H1 (cell line): ENCODE results near the gene SHISA9. TPM values are rescaled to one million over a fixed set of nuclear protein-coding genes. Genes with fewer than 3 reads are reported as not detected.

Source experiments
- CTCF ChIA-PET: fragments of 300-600 bp; sonication (Branson Sonifier 250); formaldehyde crosslinking; loops from one replicate; lab custom pipeline; 2021; ENCODE audit not compliant: partially characterized antibody; lab: Charles Lee
- POLR2A ChIA-PET: fragments of 300-600 bp; sonication (Branson Sonifier 250); formaldehyde crosslinking; loops from one replicate; lab custom pipeline; 2021; ENCODE audit warnings: inconsistent platforms; ENCODE audit not compliant: partially characterized antibody; lab: Charles Lee
- DNase-seq, 2 experiments: peaks; one replicate each; pipeline versions ENCODE4 v3.0.0 to v3.0.0-alpha.2; 2010 to 2022; ENCODE audit warnings: low spot score in 2 of 2, low read depth in 1 of 2, mixed read lengths in 1 of 2
- FAIRE-seq: peaks from 2 replicates; lab custom pipeline; 2011; peaks lifted over from hg19 to GRCh38; lab: Jason Lieb, UNC
- H2AFZ ChIP-seq: 2 replicates; pipeline ENCODE4 v1.8.1; 2012; ENCODE audit warnings: low read length, inconsistent platforms
- H2AK5ac ChIP-seq: 2 replicates; pipeline ENCODE4 v1.6.1; 2013; ENCODE audit warnings: low read depth, low read length
- H2BK120ac ChIP-seq: replicated peaks from 2 replicates; pipeline ENCODE3; 2013; ENCODE audit warnings: low read depth, low read length, inconsistent platforms
- H2BK12ac ChIP-seq: 2 replicates; pipeline ENCODE4 v1.6.1; 2013; ENCODE audit warnings: low read depth, low read length
- H2BK15ac ChIP-seq: 2 replicates; pipeline ENCODE4 v1.6.1; 2013; ENCODE audit warnings: low read length
- H2BK20ac ChIP-seq: 2 replicates; pipeline ENCODE4 v1.6.1; 2013; ENCODE audit warnings: low read length
- H2BK5ac ChIP-seq: 2 replicates; pipeline ENCODE4 v1.6.1; 2013; ENCODE audit warnings: low read depth, low read length
- H3K14ac ChIP-seq: 2 replicates; pipeline ENCODE4 v1.6.1; 2013; ENCODE audit warnings: inconsistent platforms; ENCODE audit not compliant: insufficient read length
- H3K18ac ChIP-seq: 2 replicates; pipeline ENCODE4 v1.6.1; 2013; ENCODE audit warnings: low read length; ENCODE audit errors: extremely low read depth
- H3K23ac ChIP-seq: 2 replicates; pipeline ENCODE4 v1.6.1; 2013; ENCODE audit warnings: inconsistent platforms; ENCODE audit not compliant: insufficient read length
- H3K23me2 ChIP-seq: 2 replicates; pipeline ENCODE4 v1.6.1; 2013; ENCODE audit warnings: low read depth, low read length
- H3K27ac ChIP-seq: 2 replicates; pipeline ENCODE4 v1.6.1; 2011; ENCODE audit warnings: low read depth, low read length, inconsistent platforms
- H3K27me3 ChIP-seq, 4 experiments: replicated peaks in 1 of 4; 1 replicate in 1 of 4; 2 replicates in 3 of 4; pipeline versions ENCODE4 v1.6.1 to v1.8.1; 2011 to 2013; ENCODE audit warnings: low read length in 3 of 4, mild to moderate bottlenecking in 3 of 4, inconsistent platforms in 2 of 4, mixed read lengths in 2 of 4, moderate library complexity in 1 of 4; ENCODE audit not compliant: control insufficient read depth in 3 of 4, insufficient read depth in 3 of 4; ENCODE audit errors: extremely low read depth in 1 of 4
- H3K36me3 ChIP-seq, 4 experiments: 2 replicates each; pipeline versions ENCODE4 v1.6.1 to v1.8.1; 2011 to 2013; ENCODE audit warnings: mild to moderate bottlenecking in 4 of 4, low read length in 3 of 4, moderate library complexity in 2 of 4, control low read depth in 1 of 4, inconsistent platforms in 1 of 4; ENCODE audit not compliant: insufficient read depth in 4 of 4, control insufficient read depth in 2 of 4
- H3K4ac ChIP-seq: replicated peaks from 2 replicates; pipeline ENCODE3; 2013; ENCODE audit warnings: low read length, low read depth, mixed read lengths, inconsistent platforms; ENCODE audit not compliant: insufficient read length
- H3K4me1 ChIP-seq, 4 experiments: replicated peaks in 1 of 4; 1 replicate in 1 of 4; 2 replicates in 3 of 4; pipeline versions ENCODE4 v1.6.1 to v1.8.1; 2011 to 2013; ENCODE audit warnings: low read length in 3 of 4, inconsistent platforms in 2 of 4, mixed read lengths in 1 of 4; ENCODE audit not compliant: insufficient read depth in 4 of 4, control insufficient read depth in 3 of 4
- H3K4me2 ChIP-seq, 2 experiments: 2 replicates each; pipeline versions ENCODE4 v1.6.1 to v1.8.1; 2011 to 2013; ENCODE audit warnings: low read depth in 2 of 2, low read length in 2 of 2, control low read depth in 1 of 2, inconsistent platforms in 1 of 2, mild to moderate bottlenecking in 1 of 2; ENCODE audit not compliant: insufficient read depth in 1 of 2
- H3K4me3 ChIP-seq, 4 experiments: fragments of 200-600, 300-600 bp in 1 of 4; sonication (generic), shearing (Covaris generic), sonication (Bioruptor Twin) in 1 of 4; 2 replicates each; pipeline versions ENCODE4 v1.5.1 to v1.8.1; 2011 to 2016; ENCODE audit warnings: low read length in 4 of 4, low read depth in 3 of 4, control low read depth in 2 of 4, inconsistent platforms in 2 of 4, mild to moderate bottlenecking in 2 of 4, mixed read lengths in 1 of 4, moderate library complexity in 1 of 4; ENCODE audit not compliant: insufficient read depth in 2 of 4; ENCODE audit errors: extremely low read depth in 1 of 4
- H3K56ac ChIP-seq: replicated peaks from 2 replicates; pipeline ENCODE3; 2013; ENCODE audit warnings: low read depth, mild to moderate bottlenecking, mixed read lengths, low read length, inconsistent platforms; ENCODE audit not compliant: insufficient read length
- H3K79me1 ChIP-seq: 2 replicates; pipeline ENCODE4 v1.6.1; 2013; ENCODE audit warnings: low read depth, low read length, control low read depth
- H3K79me2 ChIP-seq, 2 experiments: 2 replicates each; pipeline versions ENCODE4 v1.6.1 to v1.8.1; 2012 to 2013; ENCODE audit warnings: low read length in 2 of 2, mild to moderate bottlenecking in 2 of 2, inconsistent platforms in 1 of 2; ENCODE audit not compliant: insufficient read depth in 2 of 2, control insufficient read depth in 1 of 2
- H3K9ac ChIP-seq, 4 experiments: replicated peaks in 1 of 4; 1 replicate in 1 of 4; 2 replicates in 3 of 4; pipeline versions ENCODE4 v1.6.1 to v1.8.1; 2011 to 2013; ENCODE audit warnings: low read depth in 3 of 4, low read length in 3 of 4, control low read depth in 2 of 4, mild to moderate bottlenecking in 2 of 4, moderate library complexity in 2 of 4, inconsistent platforms in 1 of 4; ENCODE audit errors: extremely low read depth in 1 of 4
- H3K9me3 ChIP-seq, 2 experiments: 2 replicates each; pipeline versions ENCODE4 v1.6.1 to v1.8.1; 2012 to 2013; ENCODE audit warnings: mild to moderate bottlenecking in 2 of 2, moderate library complexity in 2 of 2, control low read depth in 1 of 2, inconsistent platforms in 1 of 2, low read depth in 1 of 2, low read length in 1 of 2, mixed read lengths in 1 of 2; ENCODE audit not compliant: insufficient read depth in 2 of 2
- H4K20me1 ChIP-seq, 2 experiments: replicated peaks in 1 of 2; 2 replicates each; pipeline versions ENCODE3 to v1.8.1; 2011 to 2013; ENCODE audit warnings: inconsistent platforms in 2 of 2, low read length in 2 of 2, mild to moderate bottlenecking in 1 of 2; ENCODE audit not compliant: insufficient read depth in 2 of 2, control insufficient read depth in 1 of 2
- H4K5ac ChIP-seq: 2 replicates; pipeline ENCODE4 v1.6.1; 2013; ENCODE audit warnings: low read length, low read depth, mixed read lengths, inconsistent platforms; ENCODE audit not compliant: insufficient read length
- H4K8ac ChIP-seq: 2 replicates; pipeline ENCODE4 v1.8.0; 2013; ENCODE audit warnings: mild to moderate bottlenecking, moderate library complexity, low read length, inconsistent platforms; ENCODE audit not compliant: insufficient read depth; ENCODE audit errors: extremely low read depth
- H4K91ac ChIP-seq: replicated peaks from 2 replicates; pipeline ENCODE3; 2013; ENCODE audit warnings: low read length, mixed read lengths, inconsistent platforms; ENCODE audit not compliant: insufficient read length
- WGBS, 2 experiments: shearing (Covaris generic) in 1 of 2; methylation state at CpG; one replicate each; pipeline versions ENCODE4 v1.1.6 to v1.1.7; 2013 to 2015; ENCODE audit warnings: low lambda C conversion rate in 2 of 2, mixed read lengths in 2 of 2, inconsistent platforms in 1 of 2, low coverage in 1 of 2, missing lambda C conversion rate in 1 of 2; ENCODE audit not compliant: insufficient replicate concordance in 2 of 2, insufficient coverage in 1 of 2, insufficient read length in 1 of 2; ENCODE audit errors: extremely low coverage in 1 of 2, missing lambda C conversion rate in 1 of 2; 5-methylcytosine and 5-hydroxymethylcytosine counted together
- polyA plus RNA-seq, 7 experiments: library from polyadenylated mRNA; depleted of rRNA in 3 of 7; stranded (reverse) in 5 of 7; unstranded in 2 of 7; fragments of >200 nt in 5 of 7; fragments of 200-250 nt in 2 of 7; gene quantifications; 1 replicate in 5 of 7; 2 replicates in 1 of 7; 4 replicates in 1 of 7; pipeline versions ENCODE4 v1.2.1 to v1.2.3, GENCODE V29; 2011 to 2013; ENCODE audit warnings: missing spikeins in 2 of 7, mixed read lengths in 2 of 7
- total RNA-seq: library from RNA; stranded (reverse); fragmentation: NEBNext Ultra II Directional; extraction: Animal tissue kit (Norgen Biotek cat#: 25700); gene quantifications from 2 replicates; pipeline ENCODE4 v1.2.1, GENCODE V29; 2021

The SHISA9 gene
- total and polyA plus RNA-seq, 2 of the 8 experiments (the other 6 are each of a cell fraction or from before 2014, with no cell fraction given), result 25.6 to 39.8 TPM

DNA sequence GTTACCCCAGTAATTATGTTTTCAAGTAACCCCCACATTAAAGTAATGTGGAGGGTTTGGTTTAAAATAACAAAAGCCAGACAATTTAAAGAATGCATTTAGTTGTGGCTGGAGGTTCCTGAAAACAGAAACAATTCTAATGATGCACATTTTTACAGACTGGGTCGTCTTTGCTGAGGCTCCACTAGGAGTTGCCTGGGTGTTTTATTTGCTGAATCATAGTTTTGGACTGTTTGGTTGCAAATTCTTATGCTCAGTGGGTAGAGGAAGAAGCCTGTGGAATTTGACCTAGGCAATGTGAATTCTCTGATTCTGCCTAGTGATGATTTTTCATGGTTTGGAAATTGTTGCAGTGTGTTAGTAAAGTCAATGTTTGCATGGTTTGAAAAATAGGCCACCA is 16.3 kb downstream of the SHISA9 start:
- H3K56ac ChIP-seq, result no peak overlapping the region
- peak overlapping the region in 1 of 4 experiments; percentile 4; a peak in 1 of 8 replicates for H3K4me3 ChIP-seq
- H2BK15ac ChIP-seq, result no peak overlapping the region
- no peak overlapping the region for H4K91ac ChIP-seq
- 44% methylated on average over 1 of the region's 1 CpG; no CpG with 5 or more reads in 1 of the 2 experiments for WGBS, 2 experiments
- no peak overlapping the region for H3K14ac ChIP-seq
- no peak overlapping the region for H3K4ac ChIP-seq
- H3K23me2 ChIP-seq, result no peaks in the 10 kb centered on the region
- no peaks in the 10 kb centered on the region for H3K9me3 ChIP-seq
- no peak overlapping the region for H3K9ac ChIP-seq
- H3K23ac ChIP-seq, result no peak overlapping the region
- no peak overlapping the region for H2BK20ac ChIP-seq
- H3K18ac ChIP-seq, result no peak overlapping the region
- H2BK120ac ChIP-seq, result no peak overlapping the region
- no peak overlapping the region for H2BK12ac ChIP-seq
- no peak overlapping the region for H2BK5ac ChIP-seq
- FAIRE-seq (no peak), DNase-seq (no peak)
- ChIA-PET CTCF (interaction anchor here (1.1 to 1.3 kb wide), 2 partner anchors 10 to 139 kb away, joined by 3 to 8 read pairs; no protein-coding TSS in a partner anchor), POLR2A (interaction anchor here (1.2 kb wide), 1 partner anchor 14 kb away, joined by 7 read pairs; no protein-coding TSS in a partner anchor)
- peaks cover 0 to 63% of the 10 kb centered on the region in 2 experiments; a peak in 3 of 4 replicates for H3K79me2 ChIP-seq
- H3K79me1 ChIP-seq, result peaks cover 3% of the 10 kb centered on the region; the same call in 1 of the 2 replicates
- peaks cover 0 to 4% (median 0%) of the 10 kb centered on the region in 4 experiments; a peak in 2 of 8 replicates for H3K36me3 ChIP-seq
- H3K27me3 ChIP-seq, result no peaks in the 10 kb centered on the region
- H4K8ac ChIP-seq, result no peak overlapping the region
- H2AFZ ChIP-seq, result no peak overlapping the region
- peaks cover 2 to 8% (median 6%) of the 10 kb centered on the region in 4 experiments; a peak in 3 of 7 replicates for H3K4me1 ChIP-seq
- no peak overlapping the region for H4K5ac ChIP-seq
- no peaks in the 10 kb centered on the region for H4K20me1 ChIP-seq
- no peak overlapping the region for H2AK5ac ChIP-seq
- H3K4me2 ChIP-seq, result no peak overlapping the region
- no peak overlapping the region for H3K27ac ChIP-seq
